Panc1 (cell line): ENCODE data around the gene MXD4.

Source experiments
- REST ChIP-seq, 2 experiments: IDR thresholded peaks; 2 replicates each; pipeline ENCODE4 v1.6.1; 2011 to 2012; ENCODE audit warnings: low read depth in 2 of 2, control low read depth in 1 of 2, low read length in 1 of 2, mild to moderate bottlenecking in 1 of 2, moderate library complexity in 1 of 2; ENCODE audit not compliant: insufficient read depth in 1 of 2
- SIN3A ChIP-seq: IDR thresholded peaks from 2 replicates; pipeline ENCODE4 v1.6.1; 2012; ENCODE audit warnings: low read depth, mild to moderate bottlenecking, low read length, moderate library complexity, borderline replicate concordance; ENCODE audit not compliant: insufficient read depth
- TCF7L2 ChIP-seq: IDR thresholded peaks from 2 replicates; pipeline ENCODE4 v1.6.1; 2011; ENCODE audit warnings: mild to moderate bottlenecking, low read depth, low read length, inconsistent platforms
- TF ChIP-seq, protein P1 (sequence below): fragments of 450-650 bp; IDR thresholded peaks from 2 replicates; pipeline ENCODE4 v1.5.1; 2017; ENCODE audit warnings: mild to moderate bottlenecking

DNA sequence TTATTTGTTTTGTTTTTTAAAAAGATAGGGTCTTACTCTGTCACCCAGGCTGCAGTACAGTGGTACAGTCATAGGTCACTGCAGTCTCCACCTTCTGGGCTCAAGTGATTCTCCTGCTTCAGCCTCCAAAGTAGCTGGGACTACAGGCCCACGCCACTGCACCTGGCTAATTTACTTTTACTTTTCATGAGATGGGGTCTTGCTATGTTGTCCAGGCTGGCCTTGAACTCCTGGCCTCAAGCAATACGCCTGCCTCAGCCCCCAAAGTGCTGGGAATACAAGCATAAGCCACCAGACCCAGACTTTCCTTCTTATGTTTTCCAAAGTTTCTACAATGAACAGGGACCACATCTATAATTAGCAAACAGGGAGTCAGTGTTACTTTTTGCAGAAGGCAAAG is 37.9 kb upstream of the MXD4 start:
- TF ChIP-seq, protein P1, sequence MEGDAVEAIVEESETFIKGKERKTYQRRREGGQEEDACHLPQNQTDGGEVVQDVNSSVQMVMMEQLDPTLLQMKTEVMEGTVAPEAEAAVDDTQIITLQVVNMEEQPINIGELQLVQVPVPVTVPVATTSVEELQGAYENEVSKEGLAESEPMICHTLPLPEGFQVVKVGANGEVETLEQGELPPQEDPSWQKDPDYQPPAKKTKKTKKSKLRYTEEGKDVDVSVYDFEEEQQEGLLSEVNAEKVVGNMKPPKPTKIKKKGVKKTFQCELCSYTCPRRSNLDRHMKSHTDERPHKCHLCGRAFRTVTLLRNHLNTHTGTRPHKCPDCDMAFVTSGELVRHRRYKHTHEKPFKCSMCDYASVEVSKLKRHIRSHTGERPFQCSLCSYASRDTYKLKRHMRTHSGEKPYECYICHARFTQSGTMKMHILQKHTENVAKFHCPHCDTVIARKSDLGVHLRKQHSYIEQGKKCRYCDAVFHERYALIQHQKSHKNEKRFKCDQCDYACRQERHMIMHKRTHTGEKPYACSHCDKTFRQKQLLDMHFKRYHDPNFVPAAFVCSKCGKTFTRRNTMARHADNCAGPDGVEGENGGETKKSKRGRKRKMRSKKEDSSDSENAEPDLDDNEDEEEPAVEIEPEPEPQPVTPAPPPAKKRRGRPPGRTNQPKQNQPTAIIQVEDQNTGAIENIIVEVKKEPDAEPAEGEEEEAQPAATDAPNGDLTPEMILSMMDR, result no peak
- TF ChIP-seq SIN3A (no peak), TCF7L2 (no peak), REST (IDR thresholded peaks at IDR 0.05; ENCODE audit: insufficient read depth in 1 of 2, low read depth in 2 of 2, low read length in 1 of 2) (no peak)
